T-helper 9 cell (primary cell): Measurements from ENCODE around the gene ASTL.
A peak's percentile ranks its signal among the peaks of the same experiment; 100 is the strongest.

Experiments
- DNase-seq: peaks from one replicate; pipeline ENCODE4 v3.0.0-alpha.2; 2020

ASTL gene

DNA sequence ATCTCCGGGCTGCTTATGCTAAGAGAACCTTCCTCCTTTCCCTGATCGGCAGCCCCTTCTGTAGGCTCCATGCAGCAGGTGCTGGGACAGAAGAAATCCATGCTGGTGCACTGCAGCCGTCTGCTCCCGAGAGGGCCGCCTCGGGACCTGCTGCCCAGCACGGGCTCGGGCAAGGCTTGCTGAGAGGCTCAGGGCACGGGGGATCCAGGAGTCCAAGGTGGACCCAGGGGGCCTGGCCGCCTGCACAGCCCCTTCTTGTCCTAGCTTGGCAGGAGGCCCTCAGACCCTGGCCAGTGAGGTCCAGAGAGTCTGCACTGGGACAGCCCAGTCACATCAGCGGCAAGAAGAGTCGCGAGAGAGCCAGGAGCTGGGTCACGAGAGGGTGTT lies 20.2 kb upstream of the ASTL start:
- no peak for DNase-seq

DNA sequence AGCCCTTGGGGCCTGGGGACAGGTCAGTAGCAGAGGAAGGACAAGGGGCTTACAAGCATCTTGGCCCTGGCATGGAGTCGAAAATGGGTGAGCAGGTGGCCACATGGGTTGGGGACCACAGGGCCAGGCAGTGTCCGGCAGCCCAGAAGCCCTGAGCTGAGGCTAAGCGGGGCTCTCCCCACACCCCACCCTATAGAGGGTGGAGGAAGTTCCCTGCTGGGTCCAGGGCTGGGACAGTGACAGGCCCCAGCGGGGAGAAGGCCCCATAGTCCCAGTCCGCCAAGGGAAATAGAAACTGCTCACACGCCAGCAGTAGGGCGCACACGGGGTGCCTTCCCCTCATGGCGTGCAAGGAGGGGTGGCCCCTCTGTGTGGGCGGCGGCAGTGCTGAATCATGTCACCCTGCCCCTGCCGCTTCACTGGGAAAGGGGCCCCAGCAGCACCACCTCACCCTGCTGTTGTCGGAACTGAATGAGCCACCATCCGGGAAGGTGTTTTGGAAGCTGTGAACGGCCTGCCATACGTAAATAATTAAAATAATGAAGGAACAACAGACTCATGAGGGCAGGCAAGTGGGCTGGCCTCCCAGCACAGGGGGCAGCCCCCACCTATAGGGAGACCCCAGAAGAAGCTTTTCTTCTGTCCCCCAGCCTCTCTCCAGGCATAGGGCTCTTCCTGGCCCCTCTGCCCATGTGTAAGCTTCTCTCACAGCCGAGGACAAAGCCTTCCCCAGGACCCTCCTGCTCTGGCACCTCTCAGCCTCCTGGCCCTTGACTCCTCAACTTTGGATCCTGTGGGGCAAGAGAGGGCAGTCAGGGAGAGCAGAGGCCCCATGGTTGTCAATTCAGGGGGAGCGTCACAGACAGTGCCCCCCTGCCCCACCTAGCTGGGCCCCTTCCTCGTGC lies 19.6 kb upstream of the ASTL start:
- DNase-seq, result peak; percentile 49

- DNase-seq, result no peak
These were observed 18.8 kb upstream of the ASTL start for GRCh38 chr2:96156926-96157648.

DNA sequence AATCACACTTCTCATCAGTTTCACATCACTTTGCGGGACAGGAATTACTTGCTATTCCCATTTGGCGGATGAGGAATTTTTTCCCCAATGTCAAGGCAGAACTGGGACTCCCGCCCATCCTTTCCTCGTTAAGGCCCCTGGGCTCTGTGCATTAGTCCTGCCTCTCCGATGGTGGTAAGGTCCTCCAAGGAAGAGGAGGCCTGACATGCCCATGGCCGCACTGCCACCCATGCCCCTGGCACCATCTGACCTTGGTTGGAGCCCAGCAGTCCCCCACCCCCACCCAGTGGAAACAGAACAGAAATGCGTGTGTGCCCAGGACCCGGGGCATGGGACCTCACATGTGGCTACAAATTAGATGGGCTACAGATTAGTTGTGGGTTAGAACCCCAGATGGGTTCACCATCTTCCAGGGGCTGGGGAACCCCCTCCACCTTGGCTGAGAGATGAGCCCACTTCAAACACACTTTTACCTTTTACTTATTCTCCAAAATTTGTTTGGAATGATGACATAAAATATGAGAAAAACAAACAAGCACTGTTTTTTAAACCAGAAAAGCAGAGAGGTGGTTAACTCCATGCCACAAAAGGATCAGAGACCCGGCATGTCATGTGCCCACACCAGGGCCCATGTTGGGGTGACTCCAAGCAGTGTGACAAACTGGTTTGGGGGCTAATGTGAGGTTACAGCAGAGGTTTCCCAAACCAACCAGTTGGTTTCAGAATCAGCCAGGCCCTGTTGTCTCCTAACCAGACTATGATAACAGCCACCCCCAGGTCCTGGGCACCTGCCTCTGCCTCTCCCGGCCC lies 17.9 kb upstream of the ASTL start:
- no peak for DNase-seq

- no peak for DNase-seq
These were observed 16.4 kb upstream of the ASTL start for GRCh38 chr2:96154506-96155380.

DNA sequence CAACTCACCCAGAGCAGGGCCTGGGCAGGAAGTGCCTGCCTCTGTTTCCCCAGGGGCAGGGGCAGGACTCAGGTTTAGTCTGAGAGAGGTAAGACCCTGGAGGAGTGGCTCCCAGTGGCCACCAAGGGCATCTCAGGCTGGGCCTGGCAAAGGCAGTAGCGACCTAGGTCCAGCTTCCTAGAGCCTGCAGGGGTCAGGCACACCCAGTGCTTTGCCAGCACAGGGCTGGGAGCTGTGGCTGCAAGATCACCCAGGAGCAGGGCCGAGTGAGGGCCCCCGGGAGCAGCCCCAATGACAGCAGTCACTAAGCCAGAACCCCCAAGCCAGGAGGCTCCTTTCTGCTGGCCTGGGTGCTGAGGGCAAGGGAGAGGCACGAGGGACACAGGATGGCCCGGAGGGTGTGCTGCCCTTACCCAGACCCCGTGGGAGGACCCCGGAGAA lies 15.7 kb upstream of the ASTL start:
- no peak for DNase-seq

DNA sequence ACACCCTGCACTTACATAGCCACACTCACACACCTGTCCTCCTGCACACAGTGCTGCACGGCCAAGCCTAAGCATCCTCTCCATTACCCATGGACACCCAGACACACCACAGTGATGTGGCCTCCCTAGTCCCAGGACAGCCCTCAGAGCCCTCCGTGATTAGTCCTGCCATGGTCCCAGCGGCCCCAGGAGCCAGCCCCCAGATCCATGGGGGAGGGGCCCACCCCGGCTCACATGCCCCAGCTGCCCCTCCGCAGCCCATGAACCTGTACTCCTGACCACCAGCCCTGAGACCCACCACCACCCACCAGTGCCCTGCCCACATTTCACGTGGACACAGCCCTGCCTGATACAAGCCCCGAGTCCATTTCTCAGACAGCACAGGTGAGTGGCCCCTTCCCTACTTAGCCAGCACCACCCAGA lies 15.0 kb upstream of the ASTL start:
- no peak for DNase-seq

DNA sequence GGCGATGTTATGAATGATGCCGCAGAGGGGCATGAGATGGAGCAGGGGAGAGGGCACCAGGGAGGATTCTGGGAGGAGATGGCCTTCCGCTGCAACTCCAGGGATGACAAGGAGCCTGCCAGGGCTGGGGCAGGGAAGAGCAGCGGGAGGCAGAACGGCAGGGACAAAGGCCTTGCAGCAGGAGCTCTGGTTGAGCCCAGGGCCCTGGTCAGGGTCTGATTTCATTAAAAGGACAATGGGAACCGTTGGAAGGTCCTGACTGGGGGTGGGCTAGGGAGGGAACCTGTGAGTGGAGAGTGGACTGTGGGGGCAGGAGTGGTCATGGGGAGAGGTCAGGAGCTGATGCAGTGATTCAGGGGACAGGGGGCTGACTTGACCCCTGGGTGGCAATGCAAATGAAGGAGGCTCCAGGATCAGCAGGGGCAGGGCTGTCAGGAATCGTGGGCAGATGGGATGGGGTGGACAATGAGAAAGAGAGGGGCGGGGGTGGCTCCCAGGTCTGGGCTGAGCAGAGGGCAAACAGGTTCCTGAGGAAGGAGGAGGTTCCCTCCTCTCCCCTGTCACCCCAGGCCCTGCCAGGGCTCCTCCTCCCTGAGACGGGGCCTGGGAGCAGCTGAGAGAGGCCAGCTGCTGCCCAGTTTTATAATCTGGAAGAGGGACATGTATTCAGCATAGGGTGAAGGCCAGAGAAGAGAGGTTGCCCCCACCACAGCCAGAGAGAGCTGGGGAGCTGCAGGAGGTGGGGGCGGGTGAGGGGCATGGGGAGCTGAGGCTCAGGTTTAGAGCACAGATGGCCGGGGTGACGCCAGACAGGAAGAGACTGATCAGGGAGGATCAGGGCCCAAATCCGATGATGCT lies 14.2 kb upstream of the ASTL start:
- no peak for DNase-seq

DNA sequence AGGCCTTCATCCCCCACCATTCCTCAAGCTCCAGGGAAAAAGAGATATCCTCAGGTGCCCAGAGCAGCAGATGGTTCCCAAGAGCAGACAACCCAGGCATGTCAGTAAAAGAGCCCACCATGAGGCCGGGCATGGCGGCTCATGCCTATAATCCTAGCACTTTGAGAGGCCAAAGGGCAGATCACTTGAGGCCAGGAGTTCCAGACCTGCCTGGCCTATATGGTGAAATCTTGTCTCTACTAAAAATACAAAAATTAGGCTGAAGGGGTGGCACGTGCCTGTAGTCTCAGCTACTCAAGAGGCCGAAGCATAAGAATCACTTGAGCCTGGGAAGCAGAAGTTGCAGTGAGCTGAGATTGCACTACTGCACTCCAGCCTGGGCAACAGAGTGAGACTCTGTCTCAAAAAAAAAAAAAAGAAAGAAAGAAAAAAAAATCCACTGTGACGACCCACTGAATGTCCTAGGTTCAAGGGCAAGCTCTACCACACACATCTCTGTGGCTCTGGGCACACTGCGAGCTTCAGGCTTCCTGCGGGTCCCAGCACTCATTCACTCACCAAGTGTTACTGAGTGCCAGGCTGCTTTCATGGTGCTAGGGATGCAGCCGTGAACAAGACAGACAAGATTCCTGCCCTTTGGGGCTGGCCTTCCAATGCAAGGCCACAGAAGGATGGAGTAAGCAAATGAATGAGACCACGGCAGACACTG lies 13.4 kb upstream of the ASTL start:
- DNase-seq, result no peak

DNA sequence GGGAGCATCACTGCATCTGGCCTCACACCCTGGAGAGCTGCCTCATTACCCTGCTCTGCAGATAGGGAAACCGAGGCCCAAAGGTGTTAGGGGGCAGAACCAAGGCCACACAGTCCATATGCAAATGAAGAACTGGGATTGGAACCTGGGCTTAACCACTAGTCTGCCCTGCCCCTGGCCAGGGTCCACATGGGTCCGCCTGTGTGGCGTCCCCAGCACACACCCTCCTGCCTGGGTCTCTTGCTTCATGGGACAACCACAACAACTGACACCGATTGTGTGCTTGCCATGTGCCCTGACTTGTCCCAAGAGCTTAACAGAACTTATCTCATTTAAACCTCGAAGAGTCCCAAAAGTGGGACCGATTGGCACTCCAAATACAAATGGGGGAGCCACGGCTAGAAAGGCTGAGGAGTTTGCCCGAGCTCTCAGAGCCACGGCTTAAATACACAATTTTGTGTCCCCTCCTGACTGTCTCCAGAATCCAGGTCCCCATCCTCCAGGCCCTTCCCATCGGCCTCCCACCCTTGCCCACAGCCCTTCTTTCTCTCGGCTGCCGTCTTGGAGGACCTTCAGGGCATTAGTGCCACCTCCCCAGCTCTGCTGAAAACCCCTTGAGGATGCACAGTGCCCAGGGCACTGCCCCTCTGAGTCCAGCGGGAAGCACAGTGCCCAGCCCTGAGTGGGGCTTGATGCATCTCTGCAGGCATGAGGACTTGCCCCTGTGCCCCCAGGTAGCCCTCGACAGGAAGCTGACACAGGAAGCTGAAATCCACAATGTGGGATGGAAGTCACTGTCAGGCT lies 12.7 kb upstream of the ASTL start:
- no peak for DNase-seq

DNA sequence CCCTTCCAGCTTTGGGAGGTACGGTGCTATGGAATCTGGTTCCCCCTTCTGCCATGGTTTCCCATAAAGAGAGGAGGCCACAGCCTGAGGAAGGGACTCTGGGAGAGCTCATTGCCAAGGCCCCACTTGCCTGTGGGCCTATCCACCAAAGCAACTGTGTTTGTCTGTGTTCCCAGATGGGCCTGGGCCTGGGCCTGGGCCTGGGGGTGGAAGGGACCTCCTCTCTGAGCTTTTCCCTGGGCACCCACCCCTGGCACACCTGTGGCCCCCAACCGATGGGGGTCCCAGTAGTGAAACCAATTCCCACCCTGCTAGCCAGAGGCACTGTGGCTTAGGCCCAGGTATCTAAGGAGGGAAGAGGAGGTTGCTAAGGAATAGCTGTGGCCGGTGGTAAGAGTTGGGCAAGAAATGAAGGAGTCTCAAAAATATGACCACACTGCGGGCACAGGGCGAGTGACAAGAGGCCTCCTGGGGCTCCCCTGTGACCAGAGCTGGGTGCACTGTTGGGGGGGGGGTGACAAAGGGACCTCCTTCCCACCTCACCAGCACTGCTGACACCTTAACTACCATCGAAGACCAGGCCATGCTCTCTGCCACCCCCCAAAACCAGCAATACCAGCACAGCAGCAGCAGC lies 11.8 kb upstream of the ASTL start:
- no peak for DNase-seq

DNA sequence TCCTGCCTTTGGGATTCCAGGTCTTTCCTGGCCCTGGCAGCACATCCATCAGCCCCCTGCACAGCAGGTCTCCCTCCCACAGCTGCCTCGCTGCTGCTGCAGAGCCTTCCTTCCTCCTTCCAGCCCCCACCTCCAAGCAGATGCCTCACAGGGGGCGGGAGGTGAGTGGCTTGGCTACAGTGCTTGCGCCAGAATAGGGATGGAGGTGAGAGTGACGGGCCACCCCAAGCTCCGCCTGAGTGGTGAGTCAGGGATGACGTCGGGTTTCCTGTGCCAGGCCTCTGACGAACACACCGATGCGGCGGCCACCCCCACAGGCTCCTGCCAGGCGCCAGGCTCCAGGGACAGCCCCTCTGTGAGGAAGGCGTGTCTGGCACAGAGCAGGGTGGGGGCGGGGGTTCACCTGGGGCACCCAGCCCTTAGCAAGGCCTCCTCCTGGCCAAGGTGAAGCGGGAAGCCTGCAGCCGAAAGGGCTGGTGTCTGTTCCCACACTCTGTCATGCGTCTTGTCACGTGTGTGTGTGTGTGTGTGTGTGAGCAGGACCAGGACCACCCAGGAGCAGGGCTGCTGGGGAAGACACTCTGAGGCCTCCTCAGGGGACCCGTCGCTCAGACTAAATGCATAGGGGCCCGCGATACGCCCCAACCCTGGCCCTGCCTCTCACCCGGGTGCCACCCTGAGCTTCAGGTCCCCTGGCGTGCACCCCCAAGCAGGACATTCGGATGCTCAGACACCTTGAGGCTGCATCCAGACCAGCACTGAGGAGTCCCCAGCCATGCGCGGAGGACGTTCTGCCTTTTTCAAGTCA lies 10.3 kb upstream of the ASTL start:
- peak; percentile 95 for DNase-seq

- no peak for DNase-seq
These were observed 9.4 kb upstream of the ASTL start for GRCh38 chr2:96147593-96148201.

DNA sequence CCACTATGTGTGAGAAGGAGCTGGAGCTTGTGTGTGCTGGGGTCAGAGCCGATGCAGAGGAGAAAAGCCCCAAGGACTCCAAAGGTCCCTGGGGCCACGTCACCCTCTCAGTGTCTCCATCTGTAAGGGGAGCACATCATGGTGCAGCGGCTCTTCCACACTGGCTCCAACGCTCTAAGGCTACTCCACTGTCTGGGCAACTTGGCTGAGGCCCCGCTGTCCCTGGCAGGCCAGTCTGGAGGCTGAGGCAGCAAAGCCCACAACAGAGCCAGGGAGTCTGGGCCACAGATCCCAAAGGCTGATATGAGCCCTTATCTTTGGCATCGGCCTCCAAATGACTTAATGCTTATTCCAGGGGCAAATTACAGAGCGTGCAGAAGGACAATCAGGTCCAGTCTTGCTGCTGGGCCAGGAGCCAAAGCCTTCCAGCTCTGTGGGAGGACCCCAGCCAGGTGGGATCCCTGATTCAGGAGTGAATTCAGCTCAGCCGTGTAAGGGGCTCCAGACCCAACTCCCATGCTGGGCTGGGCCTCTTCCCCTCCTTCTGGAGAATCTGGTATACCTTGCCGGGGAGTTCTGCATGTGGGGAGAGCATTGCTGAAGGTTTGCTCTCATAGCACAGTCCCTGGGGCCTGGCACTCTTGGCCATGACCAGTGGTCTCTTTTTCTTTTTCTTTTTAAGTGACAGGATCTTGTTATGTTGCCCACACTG lies 8.7 kb upstream of the ASTL start:
- DNase-seq, result peak; percentile 25

DNA sequence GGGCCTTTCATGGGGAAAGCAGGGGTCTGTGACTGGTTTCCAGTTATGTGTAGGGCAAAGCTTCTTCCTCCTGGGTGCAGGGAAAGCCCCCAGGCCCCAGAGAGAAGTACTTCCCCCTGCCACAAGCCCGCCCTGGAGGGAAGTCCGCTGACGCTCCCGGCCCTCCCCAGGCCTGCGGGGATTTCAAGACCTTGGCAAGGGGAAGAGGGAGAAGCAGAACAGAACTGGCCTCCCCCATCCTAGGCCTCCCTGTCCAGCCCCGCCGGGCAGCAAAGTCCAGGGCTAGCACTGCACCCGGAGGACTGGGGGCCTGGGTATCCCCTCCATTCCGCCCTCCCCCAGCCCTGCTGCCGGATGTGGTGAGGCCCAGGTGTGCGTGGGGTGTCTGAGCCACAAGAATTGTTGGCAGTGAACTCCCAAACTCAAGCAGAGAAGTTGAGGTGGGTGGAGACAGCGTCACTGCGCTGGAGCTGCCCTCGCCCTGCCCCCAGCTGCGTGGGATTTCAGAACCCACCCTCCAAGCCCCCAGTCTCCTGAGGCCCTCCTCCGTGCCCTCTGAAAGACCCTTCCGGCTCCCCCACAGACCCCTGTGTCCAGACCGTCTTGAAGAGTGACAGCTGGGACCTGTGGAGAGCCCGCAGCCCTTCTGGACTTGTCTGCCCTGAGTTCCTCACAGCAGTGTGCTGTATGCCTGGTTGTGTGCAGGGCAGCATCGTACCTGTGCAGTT lies 8.0 kb upstream of the ASTL start:
- DNase-seq, result peak; percentile 84

DNA sequence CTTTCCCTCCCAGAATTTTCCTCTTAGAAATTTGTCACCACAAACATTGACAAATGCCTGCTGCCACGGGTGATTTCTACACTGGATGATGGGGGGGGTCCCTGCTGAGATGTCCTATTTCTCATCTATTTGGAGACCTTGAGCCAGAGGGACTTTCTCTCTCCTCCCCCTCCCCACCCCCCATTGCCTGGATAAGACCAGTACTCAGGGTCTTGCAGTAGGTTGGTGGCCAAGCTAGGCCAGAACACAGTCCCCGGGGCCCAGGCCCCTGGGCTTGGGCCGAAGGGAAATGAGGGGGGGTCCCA lies 7.5 kb upstream of the ASTL start:
- no peak for DNase-seq
